K562 (cell line): ENCODE data around the gene THAP2. TPM values are rescaled to one million over a fixed set of nuclear protein-coding genes. Genes with fewer than 3 reads are reported as not detected.

Experiments used
- ATF1 ChIP-seq, 2 experiments: fragments of 450-650 bp in 1 of 2; IDR thresholded peaks; 2 replicates each; pipeline ENCODE4 v1.6.1; 2016; ENCODE audit warnings: missing compliant biosample characterization in 1 of 2, missing genetic modification characterization in 1 of 2
- BCOR ChIP-seq: fragments of 450-650 bp; IDR thresholded peaks from 2 replicates; pipeline ENCODE4 v1.6.1; 2016
- BRD4 ChIP-seq: fragments of 200-600 bp; sonication (generic); IDR thresholded peaks from 2 replicates; pipeline ENCODE4 v1.6.1; 2017; ENCODE audit warnings: inconsistent platforms
- ETV1 ChIP-seq: fragments of 450-650 bp; conservative IDR thresholded peaks from 2 replicates; pipeline ENCODE4 v1.6.1; 2016; ENCODE audit warnings: missing genetic modification characterization, control low read depth, low read depth, missing compliant biosample characterization
- KAT8 ChIP-seq: fragments of 450-650 bp; IDR thresholded peaks from 2 replicates; pipeline ENCODE4 v1.6.1; 2016; ENCODE audit warnings: low read depth, mild to moderate bottlenecking
- KLF16 ChIP-seq: IDR thresholded peaks from 2 replicates; pipeline ENCODE4 v1.6.1; 2016; ENCODE audit warnings: antibody characterized with exemption
- NCOA2 ChIP-seq, 2 experiments: fragments of 450-650 bp; IDR thresholded peaks; 2 replicates each; pipeline ENCODE4 v1.6.1; 2018; ENCODE audit warnings: mild to moderate bottlenecking in 2 of 2, moderate library complexity in 1 of 2; ENCODE audit not compliant: partially characterized antibody in 2 of 2
- NR2C2 ChIP-seq, 2 experiments: fragments of 200-800 bp in 1 of 2; sonication (Bioruptor generic) in 1 of 2; sonication (generic) in 1 of 2; formaldehyde crosslinking in 1 of 2; IDR thresholded peaks; 2 replicates each; pipeline versions ENCODE4 v1.6.1 to v1.8.0; 2016 to 2022; ENCODE audit warnings: mild to moderate bottlenecking in 1 of 2, missing compliant biosample characterization in 1 of 2, missing genetic modification characterization in 1 of 2, missing genetic modification reagents in 1 of 2
- RB1 ChIP-seq: fragments of 450-650 bp; IDR thresholded peaks from 2 replicates; pipeline ENCODE4 v1.6.1; 2017; ENCODE audit warnings: low read depth, mild to moderate bottlenecking
- TOE1 ChIP-seq, 2 experiments: fragments of 450-650 bp in 1 of 2; sonication (generic) in 1 of 2; formaldehyde crosslinking in 1 of 2; IDR thresholded peaks; 2 replicates each; pipeline versions ENCODE4 v1.7.1 to v1.8.0; 2016 to 2022; ENCODE audit warnings: borderline replicate concordance in 2 of 2, mild to moderate bottlenecking in 2 of 2, antibody characterized with exemption in 1 of 2, inconsistent platforms in 1 of 2, low read depth in 1 of 2, missing genetic modification reagents in 1 of 2, moderate library complexity in 1 of 2
- ZNF197 ChIP-seq: fragments of 200-800 bp; sonication (Bioruptor generic); IDR thresholded peaks from 2 replicates; pipeline ENCODE4 v1.6.1; 2016; ENCODE audit warnings: low read depth, missing genetic modification characterization, missing compliant biosample characterization
- ZNF830 ChIP-seq: fragments of 250-450 bp; sonication (Bioruptor Pico); IDR thresholded peaks from 2 replicates; pipeline ENCODE4 v1.5.0; 2021; ENCODE audit warnings: mild to moderate bottlenecking
- polyA plus RNA-seq, 8 experiments: library from polyadenylated mRNA; depleted of rRNA in 4 of 8; stranded (reverse) in 5 of 8; unstranded in 3 of 8; fragments of >200 nt; fragmentation: Nextera tagmentation in 2 of 8; fragmentation: Illumina TruSeq in 1 of 8; extraction: Ambion mirVana in 2 of 8; extraction: Trizol in 1 of 8; gene quantifications; 2 replicates each; pipeline versions ENCODE4 v1.2.1 to v1.2.3, GENCODE V29; 2011 to 2014; ENCODE audit warnings: inconsistent platforms in 1 of 8, missing spikeins in 1 of 8
- total RNA-seq, 7 experiments: library from RNA; depleted of rRNA in 6 of 7; stranded (reverse); fragments of >200 nt in 6 of 7; fragmentation: Illumina TruSeq in 2 of 7; extraction: Trizol in 2 of 7; gene quantifications; 2 replicates each; pipeline versions ENCODE4 v1.2.1 to v1.2.3, GENCODE V29; 2011 to 2021; ENCODE audit warnings: low replicate concordance in 1 of 7
- TF ChIP-seq, protein P1 (sequence below): fragments of 450-650 bp; formaldehyde crosslinking; IDR thresholded peaks from 2 replicates; pipeline ENCODE4 v1.4.0; 2020; ENCODE audit warnings: mild to moderate bottlenecking, moderate library complexity
- TF ChIP-seq, protein P2 (sequence below): sonication (generic); formaldehyde crosslinking; IDR thresholded peaks from 2 replicates; pipeline ENCODE4 v1.8.0; 2022; ENCODE audit warnings: missing genetic modification reagents, mild to moderate bottlenecking, borderline replicate concordance
- TF ChIP-seq, protein P3 (sequence below): fragments of 450-650 bp; formaldehyde crosslinking; IDR thresholded peaks from 2 replicates; pipeline ENCODE4 v1.4.0; 2020; ENCODE audit warnings: mild to moderate bottlenecking
- TF ChIP-seq, protein P4 (sequence below): fragments of 450-650 bp; IDR thresholded peaks from 2 replicates; pipeline ENCODE4 v1.6.1; 2016; ENCODE audit warnings: borderline replicate concordance
- TF ChIP-seq, protein P5 (sequence below): sonication (generic); IDR thresholded peaks from 2 replicates; pipeline ENCODE4 v1.6.1; 2016

Gene THAP2
- total and polyA plus RNA-seq, 9 of the 15 experiments (the other 6 are each of a cell fraction or from before 2014, with no cell fraction given): 1.8 to 18.9 (median 7.3) TPM

DNA sequence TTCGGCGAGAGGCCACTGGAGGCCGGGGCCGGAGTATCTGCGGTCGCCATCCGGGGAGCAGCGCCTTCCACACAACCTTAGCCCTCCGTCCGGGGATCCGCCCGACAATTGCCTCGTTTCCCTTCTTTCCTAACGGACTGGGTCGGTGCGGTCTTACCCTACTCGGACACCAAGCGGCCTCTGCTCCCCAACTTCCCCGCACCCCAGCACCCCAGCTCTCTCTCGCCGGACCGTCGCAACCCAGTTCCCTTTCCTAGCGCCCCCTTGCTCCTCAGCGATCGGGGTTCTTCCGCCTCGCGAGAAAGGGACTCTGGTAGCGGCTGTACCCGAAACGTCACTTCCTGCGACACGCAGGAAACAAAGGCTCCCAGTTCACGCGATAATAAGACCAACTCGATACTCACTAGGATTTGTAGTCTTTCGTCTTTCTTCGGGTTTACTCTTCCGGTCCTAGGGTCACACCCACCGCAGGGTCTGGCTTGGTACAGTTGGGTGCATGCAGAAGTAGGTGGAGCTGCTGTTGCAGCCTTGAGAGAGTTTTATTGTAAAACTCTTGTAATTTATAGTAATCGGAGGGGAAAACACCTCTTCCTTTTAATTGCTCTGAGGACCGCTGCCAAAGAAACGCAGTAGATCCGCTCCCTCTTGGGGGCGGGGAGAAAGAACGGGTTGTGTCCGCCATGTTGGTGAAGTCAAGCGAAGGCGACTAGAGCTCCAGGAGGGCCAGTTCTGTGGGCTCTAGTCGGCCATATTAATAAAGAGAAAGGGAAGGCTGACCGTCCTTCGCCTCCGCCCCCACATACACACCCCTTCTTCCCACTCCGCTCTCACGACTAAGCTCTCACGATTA, at the start of gene THAP2, which contains the start of gene ZFC3H1 (continued):
- TF ChIP-seq NCOA2 (IDR thresholded peaks at IDR 0.05; ENCODE audit: partially characterized antibody in 2 of 2) (no peak), ZNF197 (CRISPR knock-in tag) (peak; percentile 90), ZNF830 (0 out of 2 replicates have a peak, but pooled peaks have one; percentile 34), TOE1 (IDR thresholded peaks at IDR 0.05; ENCODE audit: borderline replicate concordance) (no peak), TOE1 (CRISPR knock-in tag; IDR thresholded peaks at IDR 0.05; ENCODE audit: borderline replicate concordance, low read depth) (0 out of 2 replicates have a peak, but pooled peaks have one; percentile 45), BCOR (peak; percentile 23; the same call in 1 of the 2 replicates), RB1 (0 out of 2 replicates have a peak, but pooled peaks have one; percentile 20), ETV1 (tag) (peak; percentile 60), KLF16 (no peak), ATF1 (CRISPR knock-in tag; IDR thresholded peaks at IDR 0.05) (no peak; the same call in 1 of the 2 replicates), ATF1 (tag; IDR thresholded peaks at IDR 0.05) (peak; percentile 94), BRD4 (no peak; the same call in 1 of the 2 replicates), KAT8 (peak; percentile 20; the same call in 1 of the 2 replicates), NR2C2 (CRISPR knock-in tag; IDR thresholded peaks at IDR 0.05) (peak; percentile 72), NR2C2 (tag; IDR thresholded peaks at IDR 0.05) (peak; percentile 96)
- TF ChIP-seq, protein P1, sequence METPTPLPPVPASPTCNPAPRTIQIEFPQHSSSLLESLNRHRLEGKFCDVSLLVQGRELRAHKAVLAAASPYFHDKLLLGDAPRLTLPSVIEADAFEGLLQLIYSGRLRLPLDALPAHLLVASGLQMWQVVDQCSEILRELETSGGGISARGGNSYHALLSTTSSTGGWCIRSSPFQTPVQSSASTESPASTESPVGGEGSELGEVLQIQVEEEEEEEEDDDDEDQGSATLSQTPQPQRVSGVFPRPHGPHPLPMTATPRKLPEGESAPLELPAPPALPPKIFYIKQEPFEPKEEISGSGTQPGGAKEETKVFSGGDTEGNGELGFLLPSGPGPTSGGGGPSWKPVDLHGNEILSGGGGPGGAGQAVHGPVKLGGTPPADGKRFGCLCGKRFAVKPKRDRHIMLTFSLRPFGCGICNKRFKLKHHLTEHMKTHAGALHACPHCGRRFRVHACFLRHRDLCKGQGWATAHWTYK: 0 out of 2 replicates have a peak, but pooled peaks have one; percentile 33
- TF ChIP-seq, protein P2, sequence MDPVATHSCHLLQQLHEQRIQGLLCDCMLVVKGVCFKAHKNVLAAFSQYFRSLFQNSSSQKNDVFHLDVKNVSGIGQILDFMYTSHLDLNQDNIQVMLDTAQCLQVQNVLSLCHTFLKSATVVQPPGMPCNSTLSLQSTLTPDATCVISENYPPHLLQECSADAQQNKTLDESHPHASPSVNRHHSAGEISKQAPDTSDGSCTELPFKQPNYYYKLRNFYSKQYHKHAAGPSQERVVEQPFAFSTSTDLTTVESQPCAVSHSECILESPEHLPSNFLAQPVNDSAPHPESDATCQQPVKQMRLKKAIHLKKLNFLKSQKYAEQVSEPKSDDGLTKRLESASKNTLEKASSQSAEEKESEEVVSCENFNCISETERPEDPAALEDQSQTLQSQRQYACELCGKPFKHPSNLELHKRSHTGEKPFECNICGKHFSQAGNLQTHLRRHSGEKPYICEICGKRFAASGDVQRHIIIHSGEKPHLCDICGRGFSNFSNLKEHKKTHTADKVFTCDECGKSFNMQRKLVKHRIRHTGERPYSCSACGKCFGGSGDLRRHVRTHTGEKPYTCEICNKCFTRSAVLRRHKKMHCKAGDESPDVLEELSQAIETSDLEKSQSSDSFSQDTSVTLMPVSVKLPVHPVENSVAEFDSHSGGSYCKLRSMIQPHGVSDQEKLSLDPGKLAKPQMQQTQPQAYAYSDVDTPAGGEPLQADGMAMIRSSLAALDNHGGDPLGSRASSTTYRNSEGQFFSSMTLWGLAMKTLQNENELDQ (CRISPR knock-in tag): no peak
- TF ChIP-seq, protein P3, sequence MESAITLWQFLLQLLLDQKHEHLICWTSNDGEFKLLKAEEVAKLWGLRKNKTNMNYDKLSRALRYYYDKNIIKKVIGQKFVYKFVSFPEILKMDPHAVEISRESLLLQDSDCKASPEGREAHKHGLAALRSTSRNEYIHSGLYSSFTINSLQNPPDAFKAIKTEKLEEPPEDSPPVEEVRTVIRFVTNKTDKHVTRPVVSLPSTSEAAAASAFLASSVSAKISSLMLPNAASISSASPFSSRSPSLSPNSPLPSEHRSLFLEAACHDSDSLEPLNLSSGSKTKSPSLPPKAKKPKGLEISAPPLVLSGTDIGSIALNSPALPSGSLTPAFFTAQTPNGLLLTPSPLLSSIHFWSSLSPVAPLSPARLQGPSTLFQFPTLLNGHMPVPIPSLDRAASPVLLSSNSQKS (CRISPR knock-in tag): no peak
- TF ChIP-seq, protein P4, sequence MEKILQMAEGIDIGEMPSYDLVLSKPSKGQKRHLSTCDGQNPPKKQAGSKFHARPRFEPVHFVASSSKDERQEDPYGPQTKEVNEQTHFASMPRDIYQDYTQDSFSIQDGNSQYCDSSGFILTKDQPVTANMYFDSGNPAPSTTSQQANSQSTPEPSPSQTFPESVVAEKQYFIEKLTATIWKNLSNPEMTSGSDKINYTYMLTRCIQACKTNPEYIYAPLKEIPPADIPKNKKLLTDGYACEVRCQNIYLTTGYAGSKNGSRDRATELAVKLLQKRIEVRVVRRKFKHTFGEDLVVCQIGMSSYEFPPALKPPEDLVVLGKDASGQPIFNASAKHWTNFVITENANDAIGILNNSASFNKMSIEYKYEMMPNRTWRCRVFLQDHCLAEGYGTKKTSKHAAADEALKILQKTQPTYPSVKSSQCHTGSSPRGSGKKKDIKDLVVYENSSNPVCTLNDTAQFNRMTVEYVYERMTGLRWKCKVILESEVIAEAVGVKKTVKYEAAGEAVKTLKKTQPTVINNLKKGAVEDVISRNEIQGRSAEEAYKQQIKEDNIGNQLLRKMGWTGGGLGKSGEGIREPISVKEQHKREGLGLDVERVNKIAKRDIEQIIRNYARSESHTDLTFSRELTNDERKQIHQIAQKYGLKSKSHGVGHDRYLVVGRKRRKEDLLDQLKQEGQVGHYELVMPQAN: peak; percentile 38; the same call in 1 of the 2 replicates
- TF ChIP-seq, protein P5, sequence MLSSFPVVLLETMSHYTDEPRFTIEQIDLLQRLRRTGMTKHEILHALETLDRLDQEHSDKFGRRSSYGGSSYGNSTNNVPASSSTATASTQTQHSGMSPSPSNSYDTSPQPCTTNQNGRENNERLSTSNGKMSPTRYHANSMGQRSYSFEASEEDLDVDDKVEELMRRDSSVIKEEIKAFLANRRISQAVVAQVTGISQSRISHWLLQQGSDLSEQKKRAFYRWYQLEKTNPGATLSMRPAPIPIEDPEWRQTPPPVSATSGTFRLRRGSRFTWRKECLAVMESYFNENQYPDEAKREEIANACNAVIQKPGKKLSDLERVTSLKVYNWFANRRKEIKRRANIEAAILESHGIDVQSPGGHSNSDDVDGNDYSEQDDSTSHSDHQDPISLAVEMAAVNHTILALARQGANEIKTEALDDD: peak; percentile 69
